Endodermal cell (in vitro differentiated cells): Measurements from ENCODE around the gene ATAD3A. TPM values are rescaled to one million over a fixed set of nuclear protein-coding genes. Genes with fewer than 3 reads are reported as not detected.

ENCODE experiments used
- DNase-seq: peaks from one replicate; pipeline ENCODE4 v3.0.0-alpha.2; 2017
- H3K27ac ChIP-seq: 2 replicates; pipeline ENCODE4 v1.5.1; 2013; ENCODE audit warnings: mild to moderate bottlenecking, low read depth, low read length, moderate library complexity
- H3K27me3 ChIP-seq: 2 replicates; pipeline ENCODE4 v1.6.1; 2013; ENCODE audit warnings: mild to moderate bottlenecking, low read length, moderate library complexity; ENCODE audit not compliant: insufficient read depth, control insufficient read depth, poor library complexity, severe bottlenecking
- H3K36me3 ChIP-seq: 2 replicates; pipeline ENCODE4 v1.7.0; 2013; ENCODE audit warnings: mild to moderate bottlenecking, low read length, moderate library complexity; ENCODE audit not compliant: control insufficient read depth, insufficient read depth
- H3K4me1 ChIP-seq: one replicate; pipeline ENCODE4 v1.7.0; 2013; ENCODE audit warnings: low read length; ENCODE audit not compliant: control insufficient read depth, insufficient read depth
- H3K4me3 ChIP-seq: 2 replicates; pipeline ENCODE4 v1.5.1; 2013; ENCODE audit warnings: mild to moderate bottlenecking, low read length, moderate library complexity
- H3K9ac ChIP-seq: 2 replicates; pipeline ENCODE4 v1.6.1; 2013; ENCODE audit warnings: mild to moderate bottlenecking, low read length, moderate library complexity; ENCODE audit not compliant: poor library complexity, severe bottlenecking; ENCODE audit errors: extremely low read depth
- H3K9me3 ChIP-seq: 2 replicates; pipeline ENCODE4 v1.6.1; 2013; ENCODE audit warnings: mild to moderate bottlenecking, low read length, moderate library complexity; ENCODE audit not compliant: control insufficient read depth
- H3K27ac Mint-ChIP-seq: 2 replicates; pipeline ENCODE4 v1.8.0; 2020; ENCODE audit warnings: mixed read lengths
- H3K27me3 Mint-ChIP-seq: 2 replicates; pipeline ENCODE4 v1.8.0; 2021; ENCODE audit warnings: mild to moderate bottlenecking, mixed read lengths; ENCODE audit not compliant: insufficient read depth
- H3K36me3 Mint-ChIP-seq: 2 replicates; pipeline ENCODE4 v1.8.0; 2020; ENCODE audit warnings: low read depth, mixed read lengths
- H3K4me1 Mint-ChIP-seq: 2 replicates; pipeline ENCODE4 v1.8.0; 2020; ENCODE audit warnings: mixed read lengths
- H3K4me3 Mint-ChIP-seq: 2 replicates; pipeline ENCODE4 v1.8.0; 2020; ENCODE audit warnings: mild to moderate bottlenecking, moderate library complexity, mixed read lengths
- H3K9me3 Mint-ChIP-seq: 2 replicates; pipeline ENCODE4 v1.8.0; 2020; ENCODE audit warnings: mild to moderate bottlenecking, mixed read lengths
- whole genome bisulfite sequencing, 2 experiments: methylation state at CpG; one replicate each; pipeline versions ENCODE4 v1.1.5 to v1.1.7; 2013; ENCODE audit warnings: missing lambda C conversion rate in 2 of 2, mixed read lengths in 1 of 2; ENCODE audit not compliant: insufficient coverage in 1 of 2, insufficient read length in 1 of 2; 5-methylcytosine and 5-hydroxymethylcytosine counted together
- total RNA-seq, 2 donors: library from RNA; stranded (reverse); fragmentation: NEBNext Ultra II Directional in 1 of 2; extraction: Animal tissue kit (Norgen Biotek cat#: 25700) in 1 of 2; gene quantifications; 2 replicates in 1 of 2; 3 replicates in 1 of 2; pipeline ENCODE4 v1.2.1, GENCODE V29; 2021
- TF ChIP-seq, protein P1 (sequence below): fragments of 200-600 bp; sonication (generic); conservative IDR thresholded peaks from 2 replicates; pipeline ENCODE4 v1.5.0; 2021; ENCODE audit warnings: antibody characterized with exemption, mild to moderate bottlenecking

Gene ATAD3A
- total RNA-seq, 2 donors from 2014 or later, result 42.8 to 47.6 TPM

DNA sequence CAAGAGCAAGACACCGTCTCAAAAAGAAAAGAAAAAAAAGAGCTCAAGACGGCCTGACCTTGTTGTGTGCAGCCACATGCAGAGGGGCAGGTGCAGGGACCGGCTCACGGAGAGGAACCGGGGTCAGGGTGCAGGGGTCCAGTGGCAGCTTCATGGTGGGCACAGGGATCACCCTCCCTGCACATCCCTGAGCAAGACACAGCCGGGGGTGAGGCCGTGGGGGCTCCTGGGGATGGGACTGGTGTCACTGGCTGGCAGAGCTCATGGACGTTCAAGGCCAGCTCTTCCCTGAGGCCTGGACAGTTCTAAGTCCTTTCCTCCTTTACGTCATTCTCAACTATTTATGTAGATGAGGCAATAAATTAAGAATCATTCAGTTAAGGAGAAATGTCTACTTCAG is 35.0 kb downstream of the ATAD3A start:
- no peak overlapping the region for H3K4me3 ChIP-seq
- H3K4me1 Mint-ChIP-seq, result no peaks in the 10 kb centered on the region
- no peak overlapping the region for H3K4me3 Mint-ChIP-seq
- H3K27ac Mint-ChIP-seq, result no peak overlapping the region
- no peak overlapping the region for H3K27ac ChIP-seq
- H3K4me1 ChIP-seq, result no peaks in the 10 kb centered on the region
- H3K27me3 ChIP-seq, result no peaks in the 10 kb centered on the region
- TF ChIP-seq, protein P1, sequence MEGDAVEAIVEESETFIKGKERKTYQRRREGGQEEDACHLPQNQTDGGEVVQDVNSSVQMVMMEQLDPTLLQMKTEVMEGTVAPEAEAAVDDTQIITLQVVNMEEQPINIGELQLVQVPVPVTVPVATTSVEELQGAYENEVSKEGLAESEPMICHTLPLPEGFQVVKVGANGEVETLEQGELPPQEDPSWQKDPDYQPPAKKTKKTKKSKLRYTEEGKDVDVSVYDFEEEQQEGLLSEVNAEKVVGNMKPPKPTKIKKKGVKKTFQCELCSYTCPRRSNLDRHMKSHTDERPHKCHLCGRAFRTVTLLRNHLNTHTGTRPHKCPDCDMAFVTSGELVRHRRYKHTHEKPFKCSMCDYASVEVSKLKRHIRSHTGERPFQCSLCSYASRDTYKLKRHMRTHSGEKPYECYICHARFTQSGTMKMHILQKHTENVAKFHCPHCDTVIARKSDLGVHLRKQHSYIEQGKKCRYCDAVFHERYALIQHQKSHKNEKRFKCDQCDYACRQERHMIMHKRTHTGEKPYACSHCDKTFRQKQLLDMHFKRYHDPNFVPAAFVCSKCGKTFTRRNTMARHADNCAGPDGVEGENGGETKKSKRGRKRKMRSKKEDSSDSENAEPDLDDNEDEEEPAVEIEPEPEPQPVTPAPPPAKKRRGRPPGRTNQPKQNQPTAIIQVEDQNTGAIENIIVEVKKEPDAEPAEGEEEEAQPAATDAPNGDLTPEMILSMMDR, result no peak
- no peaks in the 10 kb centered on the region for H3K9me3 ChIP-seq
- H3K36me3 ChIP-seq, result peaks cover 28% of the 10 kb centered on the region
- DNase-seq, result no peak
- H3K9me3 Mint-ChIP-seq, result no peaks in the 10 kb centered on the region
- H3K9ac ChIP-seq, result no peak overlapping the region
- H3K27me3 Mint-ChIP-seq, result no peaks in the 10 kb centered on the region
- WGBS, 2 experiments, result 92 to 95% methylated on average over 4 to 9 of the region's 9 CpGs
- H3K36me3 Mint-ChIP-seq, result peaks cover 28% of the 10 kb centered on the region

DNA sequence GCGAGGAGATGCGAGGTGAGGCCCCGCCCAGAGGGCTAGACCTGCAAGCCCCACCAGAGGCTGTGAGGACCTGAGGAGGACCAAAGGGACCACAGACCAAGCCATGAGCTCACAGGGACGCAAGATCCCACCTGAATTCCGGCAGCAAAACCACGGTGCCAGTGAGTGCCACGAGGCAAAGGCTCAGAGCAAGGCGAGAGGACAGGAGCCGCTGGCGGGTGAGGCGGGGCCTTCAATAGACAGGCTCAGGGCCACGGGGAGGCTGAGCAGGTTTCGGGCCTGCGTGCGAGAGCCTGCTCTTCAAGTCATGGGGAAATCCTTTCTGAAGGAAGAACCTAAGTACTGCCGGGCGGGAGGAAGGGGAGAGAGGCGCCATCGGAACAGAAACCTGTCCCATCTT is 35.5 kb downstream of the ATAD3A start:
- no peak overlapping the region for H3K4me3 ChIP-seq
- H3K4me1 ChIP-seq, result no peaks in the 10 kb centered on the region
- 96 to 98% methylated on average over 11 to 19 of the region's 19 CpGs for WGBS, 2 experiments
- Mint-ChIP-seq H3K27me3 (no peaks in the 10 kb centered on the region), H3K9me3 (no peaks in the 10 kb centered on the region), H3K4me1 (no peaks in the 10 kb centered on the region), H3K36me3 (peaks cover 27% of the 10 kb centered on the region), H3K4me3 (no peak overlapping the region), H3K27ac (no peak overlapping the region)
- H3K27me3 ChIP-seq, result no peaks in the 10 kb centered on the region
- TF ChIP-seq, protein P1, result no peak
- H3K9me3 ChIP-seq, result no peaks in the 10 kb centered on the region
- H3K36me3 ChIP-seq, result peaks cover 28% of the 10 kb centered on the region
- H3K9ac ChIP-seq, result no peak overlapping the region
- H3K27ac ChIP-seq, result no peak overlapping the region
- DNase-seq, result no peak

DNA sequence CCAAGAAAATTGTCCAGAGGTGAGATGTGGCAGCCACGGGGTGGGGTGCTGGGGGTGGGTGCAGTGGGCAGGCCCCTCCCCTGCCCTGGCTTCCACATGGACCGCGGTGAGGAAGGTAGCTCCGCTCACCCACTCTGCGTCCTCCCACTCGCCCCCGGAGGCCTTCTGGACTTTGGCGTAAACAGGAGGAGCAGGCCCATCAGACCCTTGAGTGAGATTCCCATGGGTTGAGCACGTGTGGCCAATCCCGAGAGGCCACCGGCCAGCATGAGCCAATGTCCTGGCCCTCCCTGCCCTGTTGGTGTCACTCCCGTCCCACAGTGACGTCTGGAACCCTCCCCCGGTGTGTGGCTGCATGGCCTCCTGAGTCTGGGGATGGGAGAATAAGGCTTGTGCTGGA is 36.6 kb downstream of the ATAD3A start:
- WGBS, 2 experiments, result 95 to 96% methylated on average over 9 to 14 of the region's 14 CpGs
- no peaks in the 10 kb centered on the region for H3K9me3 Mint-ChIP-seq
- Histone ChIP-seq H3K9ac (no peak overlapping the region), H3K9me3 (no peaks in the 10 kb centered on the region), H3K36me3 (peaks cover 23% of the 10 kb centered on the region), H3K27me3 (no peaks in the 10 kb centered on the region), H3K4me3 (no peak overlapping the region), H3K4me1 (no peaks in the 10 kb centered on the region), H3K27ac (no peak overlapping the region)
- H3K27me3 Mint-ChIP-seq, result no peaks in the 10 kb centered on the region
- H3K27ac Mint-ChIP-seq, result no peak overlapping the region
- no peak overlapping the region for H3K4me3 Mint-ChIP-seq
- no peaks in the 10 kb centered on the region for H3K4me1 Mint-ChIP-seq
- TF ChIP-seq, protein P1, result no peak
- no peak for DNase-seq
- peaks cover 22% of the 10 kb centered on the region for H3K36me3 Mint-ChIP-seq
